Calu3 (cell line): Measurements from ENCODE around the gene LRRC56. TPM values are rescaled to one million over a fixed set of nuclear protein-coding genes. Genes with fewer than 3 reads are reported as not detected.

Experiments
- BruUV-seq: library from RNA; stranded (reverse); fragments of 400-500 nt; replicated peaks from 2 replicates; lab custom pipeline; 2021; lab: Mats Ljungman, UMichigan
- CTCF ChIA-PET: fragments of 300-600 bp; sonication (Branson Sonifier 250); formaldehyde crosslinking; loops from one replicate; lab custom pipeline; 2022; ENCODE audit warnings: antibody characterized with exemption; lab: Charles Lee
- DNase-seq: peaks from one replicate; pipeline ENCODE4 v3.0.0; 2022
- H3K27ac Mint-ChIP-seq: one replicate; pipeline ENCODE4 v1.8.0; 2022; ENCODE audit warnings: mixed read lengths; ENCODE audit not compliant: unreplicated experiment
- H3K27me3 Mint-ChIP-seq: one replicate; pipeline ENCODE4 v1.8.0; 2022; ENCODE audit warnings: mixed read lengths; ENCODE audit not compliant: unreplicated experiment
- H3K36me3 Mint-ChIP-seq: one replicate; pipeline ENCODE4 v1.8.0; 2022; ENCODE audit warnings: mild to moderate bottlenecking, moderate library complexity, mixed read lengths; ENCODE audit not compliant: insufficient read depth, unreplicated experiment
- H3K4me1 Mint-ChIP-seq: one replicate; pipeline ENCODE4 v1.8.0; 2022; ENCODE audit warnings: mild to moderate bottlenecking, low read depth, mixed read lengths; ENCODE audit not compliant: unreplicated experiment
- H3K4me3 Mint-ChIP-seq: one replicate; pipeline ENCODE4 v1.8.0; 2022; ENCODE audit warnings: mild to moderate bottlenecking, low read depth, moderate library complexity, mixed read lengths; ENCODE audit not compliant: unreplicated experiment
- H3K9me3 Mint-ChIP-seq: one replicate; pipeline ENCODE4 v1.8.0; 2022; ENCODE audit warnings: low read depth, mixed read lengths; ENCODE audit not compliant: unreplicated experiment
- CTCF ChIP-seq: fragments of 200-600 bp; IDR thresholded peaks from one replicate; pipeline ENCODE4 v1.8.0; 2022; ENCODE audit warnings: antibody characterized with exemption; ENCODE audit not compliant: unreplicated experiment
- intact Hi-C: fragments of 100-400 bp; cut with micrococcal nuclease; formaldehyde crosslinking; loops from one replicate; pipeline ENCODE4 v1.10.0; 2022; ENCODE audit not compliant: unreplicated experiment
- total RNA-seq: library from RNA; stranded (reverse); gene quantifications from 2 replicates; pipeline ENCODE4 v1.2.3, GENCODE V29; 2022

The LRRC56 gene
- total RNA-seq, 1 experiment from 2014 or later: 2.6 TPM

DNA sequence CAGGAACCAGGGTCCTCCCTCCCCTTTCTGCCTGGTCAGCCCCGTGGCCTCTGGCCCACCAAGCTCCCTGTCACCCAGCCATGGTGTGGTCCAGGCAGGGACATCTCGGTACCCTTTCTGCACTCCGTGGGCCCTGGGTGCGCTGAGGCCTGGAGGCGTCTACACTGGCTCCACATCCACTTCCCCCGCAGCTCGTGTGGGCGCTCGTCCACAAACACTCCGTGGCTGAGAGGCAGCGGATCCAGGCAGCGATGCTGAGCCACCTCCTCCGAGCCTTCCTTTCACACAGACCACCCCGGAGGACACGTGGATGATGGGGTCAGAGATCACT lies 46.4 kb upstream of the LRRC56 start:
- H3K9me3 Mint-ChIP-seq: no peaks in the 10 kb centered on the region
- no peak for DNase-seq
- no TSS peak for BruUV-seq

GRCh38 chr11:491358-491757 lies 46.0 kb upstream of the LRRC56 start:
- H3K9me3 Mint-ChIP-seq: no peaks in the 10 kb centered on the region
- no peak overlapping the region for H3K27ac Mint-ChIP-seq
- no peak for DNase-seq
- CTCF ChIA-PET: no interaction called here
- H3K4me1 Mint-ChIP-seq: no peaks in the 10 kb centered on the region
- intact Hi-C loops: no loop called here
- peaks cover 49% of the 10 kb centered on the region for H3K36me3 Mint-ChIP-seq
- BruUV-seq: no TSS peak
- H3K27me3 Mint-ChIP-seq: no peaks in the 10 kb centered on the region
- no peak overlapping the region for H3K4me3 Mint-ChIP-seq
- TF ChIP-seq CTCF: no peak

More for the DNA sequence above, 46.4 kb upstream of the LRRC56 start:
- Mint-ChIP-seq H3K27me3 (no peaks in the 10 kb centered on the region), H3K4me3 (no peak overlapping the region), H3K27ac (no peak overlapping the region), H3K36me3 (peaks cover 44% of the 10 kb centered on the region), H3K4me1 (no peaks in the 10 kb centered on the region)
- intact Hi-C loops: no loop called here
- no peak for TF ChIP-seq CTCF
- CTCF ChIA-PET: no interaction called here

GRCh38 chr11:492427-493226 lies 44.7 kb upstream of the LRRC56 start:
- no peak overlapping the region for H3K4me3 Mint-ChIP-seq
- H3K36me3 Mint-ChIP-seq: peaks cover 61% of the 10 kb centered on the region
- intact Hi-C loops: no loop called here
- CTCF ChIA-PET: no interaction called here
- no peak for DNase-seq
- H3K9me3 Mint-ChIP-seq: no peaks in the 10 kb centered on the region
- TF ChIP-seq CTCF: no peak
- H3K4me1 Mint-ChIP-seq: no peaks in the 10 kb centered on the region
- no peaks in the 10 kb centered on the region for H3K27me3 Mint-ChIP-seq
- H3K27ac Mint-ChIP-seq: no peak overlapping the region
- no TSS peak for BruUV-seq

DNA sequence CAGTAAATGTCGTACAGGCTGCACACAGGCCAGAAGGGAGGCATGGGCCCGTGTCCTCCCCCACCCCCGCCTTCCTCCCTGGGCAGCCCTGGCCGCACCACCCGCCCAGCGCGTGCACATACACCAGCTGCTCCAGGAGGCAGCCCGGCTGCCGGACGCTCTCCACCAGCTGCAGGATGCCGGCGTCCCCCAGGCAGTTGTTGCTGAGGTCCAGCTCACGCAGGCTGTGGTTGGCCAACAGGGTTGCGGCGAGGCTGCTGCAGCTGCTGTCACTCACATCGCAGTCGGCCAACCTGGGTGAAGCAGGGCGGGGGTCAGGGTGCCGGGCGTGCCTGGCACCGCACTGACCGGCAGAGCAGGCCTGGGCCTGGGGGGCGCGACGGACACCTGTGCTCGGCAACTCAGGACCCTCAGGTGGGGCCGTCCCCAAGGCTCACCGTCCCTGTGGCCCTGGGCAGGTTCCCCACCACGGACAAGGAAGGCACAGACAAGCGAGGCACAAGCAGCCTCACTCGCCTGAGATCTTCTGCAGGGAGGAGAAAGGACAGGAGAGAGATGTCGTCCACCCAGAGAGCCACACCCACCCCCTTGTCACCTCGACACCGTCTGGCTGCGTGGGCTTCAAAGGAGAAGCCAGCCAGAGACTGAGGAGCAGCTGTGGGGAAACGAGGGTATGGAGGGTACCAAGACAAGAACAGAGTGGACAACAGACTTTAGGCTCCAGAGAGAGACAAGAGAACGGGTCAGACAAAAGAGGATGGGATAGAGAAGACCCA lies 42.4 kb upstream of the LRRC56 start:
- H3K27ac Mint-ChIP-seq: no peak overlapping the region
- no peak for TF ChIP-seq CTCF
- BruUV-seq: no TSS peak
- no peaks in the 10 kb centered on the region for H3K9me3 Mint-ChIP-seq
- DNase-seq: no peak
- H3K4me1 Mint-ChIP-seq: no peaks in the 10 kb centered on the region
- no peaks in the 10 kb centered on the region for H3K27me3 Mint-ChIP-seq
- H3K4me3 Mint-ChIP-seq: no peak overlapping the region
- intact Hi-C loops: no loop called here
- H3K36me3 Mint-ChIP-seq: peaks cover 72% of the 10 kb centered on the region
- CTCF ChIA-PET: no interaction called here
